Measurements from ENCODE around the gene PGGHG. TPM values are rescaled to one million over a fixed set of nuclear protein-coding genes. Genes with fewer than 3 reads are reported as not detected.
"Not testable (repeated sequence)": the region's sequence is repeated elsewhere in the genome, so short reads cannot be mapped to it uniquely, and the experiment has no call there.

Gene PGGHG
- total RNA-seq, 4 donors from 2014 or later: 13.3 to 23.7 (median 18.8) TPM

DNA sequence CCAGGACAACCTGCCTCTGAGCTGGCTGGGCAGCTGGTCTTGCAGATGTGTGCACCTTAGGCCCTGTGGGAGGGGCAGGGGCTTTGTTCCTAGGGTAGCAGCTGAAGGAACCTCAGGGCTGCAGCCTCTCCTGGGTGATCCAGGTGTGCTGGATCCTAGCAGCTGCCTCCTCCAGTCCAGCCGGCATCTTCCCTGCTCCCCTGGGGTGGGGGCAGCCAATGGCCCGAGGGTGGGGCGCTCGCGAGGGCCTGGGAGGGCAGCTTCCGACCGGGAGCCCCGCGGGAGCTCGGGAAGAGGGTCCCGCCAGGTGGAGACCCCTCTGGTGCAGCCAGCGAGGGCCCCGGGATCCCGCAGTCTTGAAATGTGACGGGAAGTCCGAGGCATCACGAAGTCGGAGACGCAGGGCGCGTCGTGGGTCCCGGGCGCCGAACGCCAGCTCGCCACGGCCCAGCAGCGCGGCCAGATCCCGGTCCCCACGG lies 26.6 kb downstream of the PGGHG start:
- TF ChIP-seq EP300 (IDR thresholded peaks at IDR 0.05): no peak
- no peak for TF ChIP-seq POLR2A (IDR thresholded peaks at IDR 0.05; ENCODE audit: low read depth)
- TF ChIP-seq, protein P1, sequence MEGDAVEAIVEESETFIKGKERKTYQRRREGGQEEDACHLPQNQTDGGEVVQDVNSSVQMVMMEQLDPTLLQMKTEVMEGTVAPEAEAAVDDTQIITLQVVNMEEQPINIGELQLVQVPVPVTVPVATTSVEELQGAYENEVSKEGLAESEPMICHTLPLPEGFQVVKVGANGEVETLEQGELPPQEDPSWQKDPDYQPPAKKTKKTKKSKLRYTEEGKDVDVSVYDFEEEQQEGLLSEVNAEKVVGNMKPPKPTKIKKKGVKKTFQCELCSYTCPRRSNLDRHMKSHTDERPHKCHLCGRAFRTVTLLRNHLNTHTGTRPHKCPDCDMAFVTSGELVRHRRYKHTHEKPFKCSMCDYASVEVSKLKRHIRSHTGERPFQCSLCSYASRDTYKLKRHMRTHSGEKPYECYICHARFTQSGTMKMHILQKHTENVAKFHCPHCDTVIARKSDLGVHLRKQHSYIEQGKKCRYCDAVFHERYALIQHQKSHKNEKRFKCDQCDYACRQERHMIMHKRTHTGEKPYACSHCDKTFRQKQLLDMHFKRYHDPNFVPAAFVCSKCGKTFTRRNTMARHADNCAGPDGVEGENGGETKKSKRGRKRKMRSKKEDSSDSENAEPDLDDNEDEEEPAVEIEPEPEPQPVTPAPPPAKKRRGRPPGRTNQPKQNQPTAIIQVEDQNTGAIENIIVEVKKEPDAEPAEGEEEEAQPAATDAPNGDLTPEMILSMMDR (IDR thresholded peaks at IDR 0.05): no peak
- TF ChIP-seq POLR2AphosphoS5 (IDR thresholded peaks at IDR 0.05): no peak
- H3K4me1 ChIP-seq: peaks cover 8 to 48% (median 42%) of the 10 kb centered on the region in 4 donors
- 55% methylated on average over 27 of the region's 32 CpGs for WGBS
- intact Hi-C loops (cut with DNase I): no loop called here
- H3K9me3 ChIP-seq: peaks cover 0 to 3% (median 0%) of the 10 kb centered on the region in 4 donors
- peak overlapping the region; percentile 76 to 86 (median 78) for H3K27ac ChIP-seq (replicated peaks in 1 of 4)
- peak overlapping the region; percentile 52 to 71 (median 56) for H3K4me3 ChIP-seq
- DNase-seq (ENCODE audit: extremely low spot score): no peak
- H3K36me3 ChIP-seq: no peaks in the 10 kb centered on the region
- peaks cover 0 to 19% (median 8%) of the 10 kb centered on the region in 4 donors for H3K27me3 ChIP-seq

DNA sequence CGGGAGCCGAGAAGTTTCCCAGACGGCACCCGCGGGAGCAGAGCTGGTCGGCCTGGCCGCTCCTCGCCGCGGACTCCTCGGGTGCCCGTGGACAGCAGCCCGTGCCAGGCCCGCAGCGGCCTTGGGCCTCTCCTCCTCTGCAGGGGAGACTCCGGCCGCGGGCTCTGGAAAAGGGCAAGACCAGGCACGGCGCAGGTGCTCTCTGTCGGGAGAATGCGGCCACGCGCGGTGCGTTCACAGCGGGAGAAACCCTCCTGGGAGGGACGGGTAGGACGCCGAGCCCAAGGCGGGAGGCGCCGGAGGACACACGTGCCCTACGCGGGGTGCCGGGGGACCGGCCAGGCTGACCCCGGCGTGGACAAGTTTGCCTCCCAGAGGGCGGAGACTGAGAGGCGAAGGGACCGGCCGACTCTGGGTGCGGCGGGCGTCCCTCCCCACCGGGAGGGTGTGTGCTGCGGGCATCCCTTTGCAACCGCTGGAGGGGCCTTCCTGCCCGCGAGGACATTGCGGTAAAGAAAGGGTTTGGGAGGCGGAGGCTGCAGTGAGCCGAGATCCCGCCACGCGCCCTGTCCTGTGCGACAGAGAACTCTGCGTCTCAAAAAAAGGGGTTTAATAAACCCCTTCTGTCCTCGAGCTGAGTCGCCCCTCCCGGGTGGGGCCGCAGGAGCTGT lies 27.2 kb downstream of the PGGHG start:
- no peak for TF ChIP-seq POLR2A (IDR thresholded peaks at IDR 0.05; ENCODE audit: low read depth)
- peak in 1 of 2 donors; percentile 10 for TF ChIP-seq POLR2AphosphoS5 (IDR thresholded peaks at IDR 0.05)
- DNase-seq (ENCODE audit: extremely low spot score): no peak
- Histone ChIP-seq H3K4me1 (peaks cover 8 to 52% (median 46%) of the 10 kb centered on the region in 4 donors), H3K27me3 (peaks cover 0 to 19% (median 8%) of the 10 kb centered on the region in 4 donors), H3K9me3 (peaks cover 0 to 3% (median 0%) of the 10 kb centered on the region in 4 donors), H3K27ac (replicated peaks in 1 of 4) (peak overlapping the region; percentile 76 to 86 (median 78)), H3K4me3 (peak overlapping the region; percentile 52 to 71 (median 56)), H3K36me3 (no peaks in the 10 kb centered on the region)
- intact Hi-C loops (cut with DNase I): no loop called here
- 52% methylated on average over 36 of the region's 64 CpGs for WGBS

DNA sequence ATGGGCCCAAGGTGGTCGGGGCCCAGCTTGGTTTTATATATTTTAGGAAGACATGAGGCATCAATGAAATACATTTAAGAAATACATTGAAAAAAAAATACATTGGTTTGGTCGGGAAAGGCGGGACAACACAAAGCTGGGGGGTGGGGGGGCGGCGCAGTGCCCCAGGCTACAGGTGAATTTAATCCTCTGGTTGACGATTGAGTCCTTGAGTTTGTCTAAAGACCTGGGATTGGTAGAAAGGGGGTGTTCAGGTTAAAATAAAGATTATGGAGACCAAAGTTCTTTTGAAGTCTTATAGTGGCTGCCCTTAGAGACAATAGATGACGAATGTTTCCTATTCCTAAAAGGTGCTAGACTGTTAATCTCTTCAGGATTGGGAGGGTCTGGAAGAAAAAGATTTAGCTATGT lies 28.0 kb downstream of the PGGHG start:
- intact Hi-C loops (cut with DNase I): no loop called here
- WGBS: 74% methylated on average over 7 of the region's 7 CpGs
- DNase-seq (ENCODE audit: extremely low spot score): no peak
- Histone ChIP-seq H3K9me3 (peaks cover 0 to 3% (median 0%) of the 10 kb centered on the region in 4 donors), H3K27me3 (peaks cover 0 to 19% (median 8%) of the 10 kb centered on the region in 4 donors), H3K4me3 (peak overlapping the region; percentile 52 to 71 (median 56)), H3K27ac (replicated peaks in 1 of 4) (peak overlapping the region; percentile 76 to 86 (median 78)), H3K36me3 (no peaks in the 10 kb centered on the region), H3K4me1 (peaks cover 8 to 49% (median 43%) of the 10 kb centered on the region in 4 donors)
- TF ChIP-seq POLR2AphosphoS5 (IDR thresholded peaks at IDR 0.05) (no peak), POLR2A (IDR thresholded peaks at IDR 0.05; ENCODE audit: low read depth) (no peak), EP300 (IDR thresholded peaks at IDR 0.05) (no peak)
- TF ChIP-seq, protein P1 (IDR thresholded peaks at IDR 0.05): no peak

DNA sequence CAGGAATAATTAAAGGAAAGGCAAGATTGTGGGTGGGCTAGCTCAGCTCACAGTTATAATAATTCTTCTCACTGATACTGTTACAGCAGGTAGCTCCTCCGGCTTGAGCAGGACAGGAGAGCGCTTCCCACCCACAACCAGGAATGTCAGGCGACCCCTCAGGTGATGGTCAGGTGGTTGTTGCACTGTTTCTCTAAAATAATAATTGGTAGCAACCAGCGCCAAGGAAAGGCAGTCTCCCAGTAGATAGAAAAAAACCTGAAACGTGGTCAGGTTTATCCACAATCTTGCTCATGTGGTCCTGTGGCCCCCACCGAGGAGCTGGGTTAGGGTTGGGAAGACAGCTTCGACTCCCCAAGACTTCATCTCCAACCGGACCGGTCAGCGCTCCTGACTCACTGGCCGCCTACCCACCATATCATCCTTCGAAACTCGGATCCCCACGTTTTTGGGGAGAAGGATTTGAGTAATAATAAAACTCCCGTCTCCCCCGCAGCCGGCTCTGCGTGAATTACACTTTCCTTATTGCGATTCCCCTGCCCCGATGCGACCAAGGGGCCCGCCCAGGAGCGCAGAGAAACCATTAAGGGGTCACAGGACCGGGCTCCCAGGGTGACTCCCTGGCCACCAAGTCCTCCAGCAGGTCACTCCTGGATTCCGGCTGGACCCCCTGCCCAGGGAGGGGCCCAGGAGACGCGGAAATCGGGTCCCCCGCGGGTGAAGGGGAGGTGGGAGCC lies 28.9 kb downstream of the PGGHG start:
- Histone ChIP-seq H3K27ac (replicated peaks in 1 of 4) (peak overlapping the region; percentile 76 to 86 (median 78)), H3K4me3 (peak overlapping the region; percentile 27 to 71 (median 56)), H3K27me3 (peaks cover 0 to 19% (median 8%) of the 10 kb centered on the region in 4 donors), H3K4me1 (peaks cover 12 to 43% (median 37%) of the 10 kb centered on the region in 4 donors)
- H3K36me3 ChIP-seq; DNase-seq (ENCODE audit: extremely low spot score); intact Hi-C loops (cut with DNase I); H3K9me3 ChIP-seq: not testable (repeated sequence)
- WGBS: 42% methylated on average over 12 of the region's 30 CpGs

DNA sequence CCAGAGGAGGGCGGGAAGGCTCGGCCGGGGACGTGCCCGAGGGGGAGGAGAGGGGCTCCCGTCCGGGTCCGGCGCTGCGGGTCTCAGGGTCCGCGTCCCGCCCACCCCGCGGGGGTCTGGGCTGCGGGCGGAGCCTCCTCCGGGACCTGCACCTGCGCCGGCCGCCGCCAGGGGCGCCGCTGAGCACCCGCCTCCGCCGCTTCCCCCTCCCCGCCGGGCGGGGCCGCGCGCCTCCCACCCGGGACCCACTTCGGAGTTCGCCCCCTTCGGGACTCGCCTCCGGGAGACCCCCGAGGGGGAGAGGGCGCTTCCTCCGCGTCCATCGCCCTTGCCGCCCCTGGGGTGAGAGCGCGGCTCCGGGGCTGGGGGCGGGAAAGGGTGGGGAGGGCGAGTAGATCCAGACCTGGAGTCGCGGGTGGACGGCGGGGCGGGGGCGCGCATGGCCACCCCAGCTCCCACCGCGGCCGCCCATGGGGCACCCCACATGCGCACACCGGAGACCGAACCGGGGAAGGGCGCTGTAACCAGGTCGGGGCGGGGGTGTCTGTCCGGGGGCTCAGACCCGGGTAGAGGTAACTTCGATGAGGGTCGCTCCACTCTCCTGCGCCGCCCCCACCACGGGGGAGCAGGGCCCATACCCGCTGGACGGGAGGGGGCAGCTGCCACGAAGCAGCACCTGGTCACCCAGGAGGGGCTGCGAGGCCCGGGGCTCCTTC lies 29.6 kb downstream of the PGGHG start:
- DNase-seq (ENCODE audit: extremely low spot score); H3K36me3 ChIP-seq; H3K9me3 ChIP-seq; intact Hi-C loops (cut with DNase I): not testable (repeated sequence)
- no CpG with 5 or more reads among the region's 79 CpGs for WGBS
- Histone ChIP-seq H3K4me1 (peaks cover 8 to 39% (median 35%) of the 10 kb centered on the region in 4 donors), H3K4me3 (peak overlapping the region; percentile 70 to 97 (median 72)), H3K27ac (replicated peaks in 1 of 4) (peak overlapping the region; percentile 95 to 97 (median 96)), H3K27me3 (peaks cover 0 to 19% (median 8%) of the 10 kb centered on the region in 4 donors)

All from esophagus muscularis mucosa (tissue), 4 donors.